HG02642 (cell line): ENCODE data around the gene LRRC40.

Experiments
- ATAC-seq: cut with Tn5 transposase; IDR thresholded peaks from one replicate; pipeline ENCODE4 v1.9.1; 2021; ENCODE audit warnings: mild to moderate bottlenecking; ENCODE audit not compliant: unreplicated experiment, poor library complexity

The LRRC40 gene

GRCh38 chr1:70140343-70140742, 65.0 kb downstream of the LRRC40 start:
- no peak for ATAC-seq

GRCh38 chr1:70134148-70134547, 71.2 kb downstream of the LRRC40 start:
- ATAC-seq: no peak

- no peak for ATAC-seq
Observed at GRCh38 chr1:70117046-70117445, 88.3 kb downstream of the LRRC40 start.

- ATAC-seq: no peak
Observed at GRCh38 chr1:70115315-70115714, 90.1 kb downstream of the LRRC40 start.

- no peak for ATAC-seq
Observed at GRCh38 chr1:70112838-70113237, 92.5 kb downstream of the LRRC40 start.

- no peak for ATAC-seq
Observed at GRCh38 chr1:70109241-70109640, 96.1 kb downstream of the LRRC40 start.

- no peak for ATAC-seq
Observed at GRCh38 chr1:70103770-70104169, 101.6 kb downstream of the LRRC40 start.

GRCh38 chr1:70101774-70102173, 103.6 kb downstream of the LRRC40 start:
- ATAC-seq: no peak

- no peak for ATAC-seq
Observed at GRCh38 chr1:70101231-70101630, 104.1 kb downstream of the LRRC40 start.
